Fibroblast of villous mesenchyme (primary cell): ENCODE results near the gene TEX51. TPM values are rescaled to one million over a fixed set of nuclear protein-coding genes. Genes with fewer than 3 reads are reported as not detected.

Source experiments
- DNase-seq: peaks from one replicate; pipeline ENCODE4 v3.0.0-alpha.2; 2010; ENCODE audit warnings: low read depth
- H3K4me3 ChIP-seq: 2 replicates; pipeline ENCODE4 v1.5.1; 2011; ENCODE audit warnings: low read depth, mild to moderate bottlenecking, low read length
- total RNA-seq: library from RNA; depleted of rRNA; stranded (reverse); fragments of >200 nt; gene quantifications from 2 replicates; pipeline ENCODE4 v1.2.3, GENCODE V29; 2012
- TF ChIP-seq, protein P1 (sequence below): IDR thresholded peaks from 2 replicates; pipeline ENCODE4 v1.5.1; 2012; ENCODE audit warnings: low read depth, mild to moderate bottlenecking, low read length; ENCODE audit not compliant: insufficient read depth

TEX51 gene
- total RNA-seq, 1 donor = not detected

DNA sequence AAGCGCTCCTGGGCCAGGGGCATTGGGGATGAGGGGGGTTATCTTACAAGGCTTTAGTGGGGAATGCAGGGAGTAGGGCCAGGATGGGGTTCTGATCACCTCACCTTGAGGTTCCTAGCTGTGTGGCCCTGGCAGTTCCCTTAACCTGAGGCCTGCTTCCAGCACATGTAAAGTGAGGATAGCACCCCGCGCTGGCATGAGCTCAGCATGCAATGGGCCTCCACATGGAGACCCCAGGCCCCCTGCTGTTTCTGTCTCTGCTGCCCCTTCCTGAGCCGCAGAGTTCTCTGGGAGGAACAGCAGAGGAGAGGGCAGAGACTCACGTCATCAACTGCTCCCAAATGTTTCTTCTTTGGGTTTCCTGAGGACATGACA lies 8.6 kb upstream of the TEX51 start:
- TF ChIP-seq, protein P1, sequence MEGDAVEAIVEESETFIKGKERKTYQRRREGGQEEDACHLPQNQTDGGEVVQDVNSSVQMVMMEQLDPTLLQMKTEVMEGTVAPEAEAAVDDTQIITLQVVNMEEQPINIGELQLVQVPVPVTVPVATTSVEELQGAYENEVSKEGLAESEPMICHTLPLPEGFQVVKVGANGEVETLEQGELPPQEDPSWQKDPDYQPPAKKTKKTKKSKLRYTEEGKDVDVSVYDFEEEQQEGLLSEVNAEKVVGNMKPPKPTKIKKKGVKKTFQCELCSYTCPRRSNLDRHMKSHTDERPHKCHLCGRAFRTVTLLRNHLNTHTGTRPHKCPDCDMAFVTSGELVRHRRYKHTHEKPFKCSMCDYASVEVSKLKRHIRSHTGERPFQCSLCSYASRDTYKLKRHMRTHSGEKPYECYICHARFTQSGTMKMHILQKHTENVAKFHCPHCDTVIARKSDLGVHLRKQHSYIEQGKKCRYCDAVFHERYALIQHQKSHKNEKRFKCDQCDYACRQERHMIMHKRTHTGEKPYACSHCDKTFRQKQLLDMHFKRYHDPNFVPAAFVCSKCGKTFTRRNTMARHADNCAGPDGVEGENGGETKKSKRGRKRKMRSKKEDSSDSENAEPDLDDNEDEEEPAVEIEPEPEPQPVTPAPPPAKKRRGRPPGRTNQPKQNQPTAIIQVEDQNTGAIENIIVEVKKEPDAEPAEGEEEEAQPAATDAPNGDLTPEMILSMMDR = no peak
- no peak overlapping the region for H3K4me3 ChIP-seq
- DNase-seq = no peak

DNA sequence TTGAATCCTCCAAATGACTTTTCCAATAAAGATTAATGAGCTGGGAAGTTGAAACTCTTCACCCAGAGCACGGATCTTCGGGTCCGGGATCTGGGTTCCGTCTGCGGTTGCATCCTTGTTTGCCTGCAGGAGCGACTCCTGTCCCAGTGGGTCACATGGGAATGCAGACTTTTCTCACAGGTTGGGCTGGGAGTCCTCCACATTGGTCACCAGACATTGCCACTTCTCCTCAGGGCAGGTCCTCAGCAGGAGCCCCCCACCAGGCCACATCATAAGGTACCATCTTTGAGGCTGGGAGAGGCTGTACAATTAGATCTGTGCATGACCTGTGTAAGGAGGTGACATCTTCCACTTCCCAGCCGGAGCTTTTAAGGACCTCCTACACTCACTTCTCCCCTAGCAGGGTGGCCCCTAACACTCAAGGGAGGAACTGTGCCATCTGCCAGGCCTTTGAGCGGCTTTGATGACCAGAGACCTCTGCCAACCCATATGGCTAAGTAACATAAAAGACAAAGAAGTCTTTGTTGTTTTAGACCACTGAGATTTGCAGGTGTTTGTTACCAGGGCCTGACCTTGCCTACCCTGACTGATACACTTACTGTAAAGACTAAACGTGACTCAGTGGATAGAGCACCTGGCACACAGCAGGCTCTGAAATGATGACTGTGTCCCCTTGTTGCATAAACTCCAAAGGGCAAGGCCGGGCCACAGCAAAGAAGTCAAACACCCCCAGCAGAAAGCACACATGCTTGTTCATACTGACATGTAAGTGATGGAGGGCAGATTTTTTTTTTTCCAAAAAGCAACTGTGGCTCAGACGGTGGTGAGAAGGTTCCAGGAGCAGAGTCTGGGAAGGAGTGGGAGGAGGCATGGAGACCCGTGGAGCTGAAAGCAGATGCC lies 7.9 kb upstream of the TEX51 start:
- H3K4me3 ChIP-seq = no peak overlapping the region

DNA sequence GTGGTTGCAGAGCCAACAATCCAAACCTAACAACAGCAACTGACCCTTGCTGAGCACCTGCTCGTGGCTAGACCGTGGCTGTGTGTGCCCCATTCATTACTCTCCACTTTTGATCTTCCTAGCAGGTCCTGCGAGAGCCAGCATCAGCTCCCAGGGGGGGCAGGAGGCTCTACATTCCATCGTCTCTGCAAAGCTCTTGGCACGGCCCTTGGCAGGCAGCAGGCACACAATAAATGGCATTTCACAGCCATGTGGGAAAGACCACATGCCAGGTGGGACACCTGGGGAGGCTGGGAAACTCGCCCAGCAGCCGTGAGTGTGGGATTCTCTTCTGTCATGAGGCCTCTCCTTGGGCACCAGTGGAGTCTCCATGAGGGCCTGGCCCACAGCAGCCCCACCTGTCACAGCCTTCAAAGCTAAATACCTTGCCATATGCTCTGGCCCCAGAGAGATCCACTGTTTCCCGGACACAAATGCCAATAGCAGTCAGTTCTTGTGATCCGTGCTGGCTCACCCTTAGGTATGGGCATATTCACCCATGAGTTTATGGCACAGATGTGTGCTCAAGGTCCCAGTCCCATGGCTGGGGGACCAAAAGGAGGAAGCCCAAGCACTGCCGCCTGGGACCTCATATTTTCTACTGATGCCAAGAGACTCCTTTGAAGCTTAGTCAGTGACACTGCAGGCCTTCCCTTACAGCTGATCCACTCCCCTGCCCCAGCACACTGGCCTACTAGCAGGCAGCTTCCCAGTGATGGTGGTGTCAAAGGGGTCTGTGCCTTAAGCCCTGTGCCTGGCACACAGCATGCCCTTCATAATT lies 6.8 kb upstream of the TEX51 start:
- H3K4me3 ChIP-seq = no peak overlapping the region
- DNase-seq = no peak
- TF ChIP-seq, protein P1 = no peak

More for the DNA sequence above, 7.9 kb upstream of the TEX51 start:
- TF ChIP-seq, protein P1 = no peak
- no peak for DNase-seq

DNA sequence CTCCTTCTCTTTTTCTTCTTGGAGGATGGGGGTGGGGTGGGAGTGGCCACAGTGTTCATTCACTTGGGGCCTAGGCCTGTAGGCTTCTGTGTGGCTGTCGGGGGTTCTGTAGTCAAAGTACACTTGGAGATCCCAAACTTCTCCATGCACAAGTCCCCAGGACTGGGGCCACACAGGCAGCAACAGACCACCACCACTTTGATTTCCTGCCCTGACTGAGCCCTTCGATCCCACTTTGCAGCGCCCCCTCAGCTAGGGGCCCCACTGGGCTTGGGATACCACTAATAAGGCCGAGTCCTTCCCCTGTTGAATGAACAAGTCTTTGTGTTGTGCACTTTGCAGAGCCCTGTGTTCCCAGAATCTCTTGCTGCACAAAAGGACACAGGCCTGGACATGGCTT lies 5.5 kb upstream of the TEX51 start:
- DNase-seq = no peak
- H3K4me3 ChIP-seq = no peak overlapping the region
- TF ChIP-seq, protein P1 = no peak

DNA sequence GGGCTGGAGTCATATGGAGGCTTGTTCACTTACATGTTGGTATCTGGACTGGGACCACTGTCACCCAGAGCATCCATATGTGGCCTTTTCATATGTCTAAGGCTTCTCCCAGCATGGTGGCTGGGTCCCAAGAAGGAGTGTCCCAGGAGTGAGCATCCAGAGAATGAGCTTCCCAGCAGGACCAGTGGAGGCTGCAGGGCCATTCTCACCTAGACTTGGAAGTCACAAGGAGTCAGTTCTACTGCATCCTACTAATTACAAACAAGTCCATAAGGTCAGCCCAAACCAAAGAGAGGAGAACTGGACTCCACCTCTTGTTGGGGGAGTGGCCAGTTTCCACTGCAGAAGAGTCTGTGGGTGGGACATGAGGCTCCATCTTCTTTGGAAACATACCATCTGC lies 5.1 kb upstream of the TEX51 start:
- no peak overlapping the region for H3K4me3 ChIP-seq
- no peak for DNase-seq
- TF ChIP-seq, protein P1 = no peak

DNA sequence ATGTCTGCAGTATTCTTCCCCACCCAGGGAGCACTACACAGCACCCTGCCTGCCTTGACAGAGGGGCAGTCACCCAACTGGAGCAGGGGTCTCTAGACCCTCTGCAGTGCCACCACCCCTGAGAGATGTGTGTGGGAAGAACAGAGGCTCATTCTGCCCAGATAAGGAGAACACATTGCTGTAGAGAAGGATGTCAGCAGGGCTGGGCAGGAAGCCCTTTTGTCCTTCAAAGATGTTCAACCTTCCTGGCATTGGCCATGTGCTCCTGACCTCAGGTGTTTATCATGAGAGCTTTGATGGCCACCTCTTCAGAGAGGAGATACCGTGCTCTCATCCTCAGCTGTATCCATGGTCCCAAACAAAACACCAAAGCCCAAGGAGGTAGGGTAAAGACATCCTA lies 4.6 kb upstream of the TEX51 start:
- no peak overlapping the region for H3K4me3 ChIP-seq
- no peak for DNase-seq
- TF ChIP-seq, protein P1 = no peak
